ENCODE data around the gene IGFBP7. TPM values are rescaled to one million over a fixed set of nuclear protein-coding genes. Genes with fewer than 3 reads are reported as not detected.

The IGFBP7 gene
- polyA plus RNA-seq, 2 of the 4 experiments (the other 2 are of a cell fraction): 133 to 227 TPM

GRCh38 chr4:57100979-57101651 lies 9.1 kb downstream of the IGFBP7 start:
- CTCF ChIA-PET: interaction anchor here (1.2 to 2.0 kb wide), 2 partner anchors 36 to 63 kb away, joined by 3 to 6 read pairs; no protein-coding TSS in a partner anchor
- DNase-seq (ENCODE audit: low read depth in 1 of 2, low spot score in 1 of 2): peak in 1 of 2 experiments; percentile 72

More at GRCh38 chr4:57100979-57101651, 9.1 kb downstream of the IGFBP7 start:
- Histone ChIP-seq H3K9me3 (no peaks in the 10 kb centered on the region), H3K27ac (peak overlapping the region; percentile 74 to 88), H3K4me2 (peak overlapping the region; percentile 77), H3K4me1 (peaks cover 94% of the 10 kb centered on the region), H3K4me3 (0 out of 3 replicates have a peak overlapping the region, but pooled peaks have one; percentile 11)
- TF ChIP-seq HES2 (IDR thresholded peaks at IDR 0.05) (no peak), HOXB5 (CRISPR knock-in tag; IDR thresholded peaks at IDR 0.05) (no peak), GATA3 (IDR thresholded peaks at IDR 0.05; ENCODE audit: borderline replicate concordance) (peak; percentile 60; the same call in 1 of the 2 replicates), ELK1 (IDR thresholded peaks at IDR 0.05; ENCODE audit: low read depth, low read length) (no peak), EP300 (IDR thresholded peaks at IDR 0.05) (peak in 1 of 2 experiments; percentile 22; a peak in 1 of 5 replicates), JUNB (IDR thresholded peaks at IDR 0.05) (no peak), CEBPB (IDR thresholded peaks at IDR 0.05) (peak in 1 of 2 experiments; percentile 37; a peak in 1 of 4 replicates), FOSB (CRISPR knock-in tag; IDR thresholded peaks at IDR 0.05) (no peak), RFX5 (IDR thresholded peaks at IDR 0.05) (no peak), HOXB13 (CRISPR knock-in tag; IDR thresholded peaks at IDR 0.05; ENCODE audit: low read depth) (no peak), POLR2A (IDR thresholded peaks at IDR 0.05; ENCODE audit: low read length) (no peak), SMC3 (IDR thresholded peaks at IDR 0.05) (no peak), CBX8 (IDR thresholded peaks at IDR 0.05) (no peak), ZSCAN20 (CRISPR knock-in tag; IDR thresholded peaks at IDR 0.05) (no peak), E2F6 (IDR thresholded peaks at IDR 0.05; ENCODE audit: borderline replicate concordance, low read depth) (no peak), RAD21 (conservative IDR thresholded peaks at IDR 0.05 in 1 of 2, IDR thresholded peaks at IDR 0.05 in 1 of 2) (peak in 1 of 2 experiments; percentile 23; a peak in 1 of 5 replicates), RARB (CRISPR knock-in tag; IDR thresholded peaks at IDR 0.05) (no peak), REST (IDR thresholded peaks at IDR 0.05) (no peak), ZC3H11A (IDR thresholded peaks at IDR 0.05) (no peak), SREBF2 (IDR thresholded peaks at IDR 0.05) (no peak), FOSL2 (IDR thresholded peaks at IDR 0.05) (no peak), FOSL2 (CRISPR knock-in tag; IDR thresholded peaks at IDR 0.05) (0 out of 2 replicates have a peak, but pooled peaks have one; percentile 3), NFE2L2 (conservative IDR thresholded peaks at IDR 0.05; ENCODE audit: low read length) (no peak), CHD2 (IDR thresholded peaks at IDR 0.05; ENCODE audit: low read length, partially characterized antibody) (no peak)
- FAIRE-seq (no peak), ATAC-seq (peak in 1 of 2 experiments; percentile 50; a peak in 3 of 6 replicates)
- POLR2A ChIA-PET: no interaction called here
- WGBS (ENCODE audit: missing lambda C conversion rate): 9% methylated on average over 4 of the region's 4 CpGs
